Activated CD4-positive, alpha-beta T cell treated with anti-CD3 and anti-CD28 coated beads, Interleukin-2, Interleukin-6, amounts not matched to agents 100 ng/mL and 50 ng/mL, durations not matched to agents 16 hours and 8 hours (primary cell): ENCODE results near the gene MYO16.

Source experiments
- DNase-seq: peaks from one replicate; pipeline ENCODE4 v3.0.0-alpha.2; 2020

Gene MYO16

GRCh38 chr13:109139346-109139745 lies 509.9 kb downstream of the MYO16 start:
- DNase-seq: no peak

DNA sequence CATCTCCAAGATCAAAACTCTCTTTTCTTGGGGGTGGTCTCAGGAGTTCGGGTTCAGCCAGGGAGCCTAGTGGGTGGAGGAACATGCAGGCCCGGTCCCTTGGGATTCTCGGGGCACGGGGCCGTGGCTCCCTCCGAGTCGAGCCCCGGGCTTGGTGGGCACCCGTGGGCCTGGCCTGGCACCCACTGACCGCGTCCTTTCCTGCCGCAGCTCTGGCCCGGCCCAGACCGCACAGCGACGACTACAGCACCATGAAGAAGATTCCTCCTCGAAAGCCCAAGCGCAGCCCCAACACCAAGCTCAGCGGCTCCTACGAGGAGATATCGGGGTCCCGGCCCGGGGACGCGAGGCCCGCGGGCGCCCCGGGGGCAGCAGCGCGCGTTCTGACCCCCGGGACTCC lies 510.6 kb downstream of the MYO16 start:
- DNase-seq: no peak

- DNase-seq: no peak
Observed at GRCh38 chr13:109140479-109141349, 511.3 kb downstream of the MYO16 start.

- DNase-seq: no peak
Observed at GRCh38 chr13:109141706-109142105, 512.3 kb downstream of the MYO16 start.

DNA sequence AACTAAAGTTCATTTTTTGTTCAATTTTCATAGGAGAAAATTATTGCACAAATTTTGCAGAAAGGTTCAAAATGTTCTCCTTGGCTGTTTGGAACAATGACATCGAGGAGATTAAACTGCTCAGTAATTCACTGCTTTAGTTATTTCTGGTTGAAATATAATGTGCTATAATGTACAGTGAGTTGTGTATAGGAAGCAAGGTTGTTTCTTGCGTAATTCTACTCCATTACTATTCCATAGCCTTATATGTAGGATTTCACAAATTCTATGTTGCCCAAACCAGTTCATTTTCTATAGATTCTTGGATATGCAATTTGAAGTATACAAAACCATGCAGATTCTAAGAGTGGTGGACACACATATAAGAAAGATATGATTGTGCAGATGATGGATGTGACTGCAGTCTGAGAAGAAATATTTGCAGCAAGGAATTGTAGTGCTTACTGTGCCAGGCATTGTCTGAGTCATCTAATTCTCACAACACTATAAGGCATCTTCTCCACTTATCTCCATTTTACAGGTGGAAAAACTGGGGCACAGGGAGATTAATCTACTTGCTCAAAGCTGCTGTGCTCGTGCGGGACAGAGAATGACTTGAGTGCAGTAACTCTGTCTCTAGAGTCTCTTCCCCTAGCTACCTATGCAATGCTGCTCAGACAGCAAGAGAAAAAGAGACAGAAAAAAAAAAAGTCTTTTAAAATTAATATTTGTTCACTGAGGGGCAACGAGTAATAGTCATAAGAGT lies 515.5 kb downstream of the MYO16 start:
- no peak for DNase-seq

DNA sequence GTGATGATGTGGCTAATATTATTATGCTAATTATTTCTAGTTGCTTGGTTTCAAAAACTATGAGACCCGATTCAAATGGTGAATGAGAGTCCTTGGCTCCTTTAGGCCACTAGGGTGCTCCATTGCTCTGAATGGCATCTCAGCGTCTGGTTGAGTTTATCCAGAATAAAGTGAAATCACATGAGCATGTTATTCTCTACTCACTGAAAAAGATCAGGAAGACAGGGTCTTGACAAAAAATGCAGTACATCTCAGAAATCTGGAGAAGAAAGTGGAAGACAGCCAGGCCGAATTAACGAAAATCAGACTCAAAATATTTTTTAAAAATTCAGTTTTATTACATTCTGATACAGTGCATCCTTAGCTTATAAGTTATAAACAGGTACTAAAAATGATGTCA lies 516.2 kb downstream of the MYO16 start:
- peak; percentile 52 for DNase-seq

GRCh38 chr13:109146393-109146792 lies 517.0 kb downstream of the MYO16 start:
- DNase-seq: no peak

GRCh38 chr13:109146912-109147647 lies 517.7 kb downstream of the MYO16 start:
- DNase-seq: no peak

DNA sequence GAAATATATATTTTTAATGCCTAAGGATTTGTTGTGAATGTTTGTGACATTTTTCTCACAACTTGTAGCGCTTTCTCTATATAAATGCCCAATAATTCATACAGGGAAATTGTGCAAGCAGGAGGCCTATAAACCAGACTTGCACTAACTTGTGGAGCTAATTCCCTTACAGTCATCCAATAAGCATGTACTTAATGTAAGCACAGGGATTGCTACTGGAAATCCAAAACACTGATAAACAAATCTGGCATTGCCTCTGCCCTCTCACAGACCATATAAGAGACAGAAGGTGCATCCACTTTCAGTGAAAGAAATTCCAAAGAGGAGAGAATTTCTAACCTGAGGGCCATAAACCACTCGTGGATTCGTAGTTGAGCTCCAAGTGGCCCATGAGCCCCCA lies 518.8 kb downstream of the MYO16 start:
- DNase-seq: no peak

GRCh38 chr13:109150696-109151095 lies 521.3 kb downstream of the MYO16 start:
- DNase-seq: no peak

GRCh38 chr13:109151255-109151654 lies 521.8 kb downstream of the MYO16 start:
- no peak for DNase-seq

- DNase-seq: no peak
Observed at GRCh38 chr13:109151696-109152095, 522.3 kb downstream of the MYO16 start.

GRCh38 chr13:109152311-109152820 lies 523.0 kb downstream of the MYO16 start:
- no peak for DNase-seq

- no peak for DNase-seq
Observed at GRCh38 chr13:109152941-109153340, 523.5 kb downstream of the MYO16 start.

DNA sequence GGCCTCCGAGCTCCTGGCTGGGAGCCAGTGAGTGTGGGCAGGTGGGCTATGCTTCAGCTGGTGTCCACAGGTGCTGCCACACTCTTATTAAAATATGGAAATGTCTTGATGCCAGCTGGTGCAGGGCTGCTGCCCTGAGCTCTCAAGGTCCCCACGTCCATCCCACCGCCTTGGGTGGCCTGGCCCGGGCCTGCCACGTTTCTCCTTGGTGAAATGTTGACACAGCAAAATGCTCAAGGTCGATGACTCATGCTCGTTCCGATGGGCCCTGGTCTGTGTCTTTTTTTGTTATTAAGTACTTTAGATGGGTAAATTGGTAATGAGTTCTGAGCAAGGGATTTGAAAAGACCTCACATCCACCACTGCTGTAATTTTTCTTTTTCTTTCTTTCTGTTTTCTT lies 524.7 kb downstream of the MYO16 start:
- DNase-seq: no peak

DNA sequence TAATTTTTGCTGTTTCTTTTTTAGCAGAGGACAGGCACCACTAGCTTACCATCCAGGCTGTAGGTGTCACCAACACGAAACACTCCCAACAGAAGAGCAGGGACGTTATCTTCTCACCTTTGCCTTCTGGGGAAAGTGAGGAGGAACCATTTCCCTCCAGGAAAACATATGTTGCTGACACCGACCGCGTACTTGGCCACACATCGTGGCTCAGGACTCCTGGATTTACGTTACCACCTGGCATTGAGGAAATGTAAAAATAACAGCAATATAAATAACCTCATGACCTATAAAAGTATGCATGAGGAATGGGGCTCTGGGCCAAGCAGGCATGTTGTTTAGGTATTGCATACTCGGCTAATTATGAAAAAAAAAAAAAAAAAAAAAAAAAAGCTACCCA lies 525.1 kb downstream of the MYO16 start:
- DNase-seq: no peak

DNA sequence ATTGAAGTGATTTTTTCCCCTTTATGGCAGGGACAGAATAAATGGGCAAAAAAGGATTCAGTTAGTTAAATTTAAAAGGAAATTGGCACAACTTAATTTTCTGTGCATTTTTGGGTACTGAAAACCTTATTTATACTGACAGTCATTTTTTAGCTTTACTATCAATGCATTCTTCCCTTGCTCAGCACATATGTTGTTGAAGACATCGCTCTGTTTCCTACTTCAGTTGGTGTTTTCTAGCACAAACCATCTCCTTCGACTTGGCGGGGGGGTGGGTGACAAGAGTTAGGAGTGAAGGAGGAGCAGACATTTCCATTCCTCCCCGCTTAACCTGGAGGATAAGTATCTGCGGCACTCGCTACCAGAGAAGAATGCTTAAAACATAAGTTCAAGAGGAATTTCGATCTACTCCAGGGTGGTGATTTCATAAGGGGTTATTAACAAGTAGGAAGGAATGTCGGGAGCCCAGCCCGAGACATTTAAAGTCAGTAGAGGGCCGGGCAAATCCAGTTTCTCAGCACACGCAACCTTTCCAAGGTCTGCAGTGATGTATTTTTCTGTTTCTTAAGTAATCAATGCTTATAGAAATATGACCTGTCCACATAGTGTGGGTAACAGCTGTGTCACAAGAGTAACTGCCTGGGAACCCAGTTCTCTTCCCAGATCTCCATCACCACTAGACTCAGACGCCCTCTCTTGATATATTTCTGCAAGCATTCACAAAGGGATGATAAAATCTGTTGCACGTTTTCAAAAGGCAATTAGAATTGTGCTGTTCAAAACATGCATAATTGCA lies 525.8 kb downstream of the MYO16 start:
- DNase-seq: no peak

DNA sequence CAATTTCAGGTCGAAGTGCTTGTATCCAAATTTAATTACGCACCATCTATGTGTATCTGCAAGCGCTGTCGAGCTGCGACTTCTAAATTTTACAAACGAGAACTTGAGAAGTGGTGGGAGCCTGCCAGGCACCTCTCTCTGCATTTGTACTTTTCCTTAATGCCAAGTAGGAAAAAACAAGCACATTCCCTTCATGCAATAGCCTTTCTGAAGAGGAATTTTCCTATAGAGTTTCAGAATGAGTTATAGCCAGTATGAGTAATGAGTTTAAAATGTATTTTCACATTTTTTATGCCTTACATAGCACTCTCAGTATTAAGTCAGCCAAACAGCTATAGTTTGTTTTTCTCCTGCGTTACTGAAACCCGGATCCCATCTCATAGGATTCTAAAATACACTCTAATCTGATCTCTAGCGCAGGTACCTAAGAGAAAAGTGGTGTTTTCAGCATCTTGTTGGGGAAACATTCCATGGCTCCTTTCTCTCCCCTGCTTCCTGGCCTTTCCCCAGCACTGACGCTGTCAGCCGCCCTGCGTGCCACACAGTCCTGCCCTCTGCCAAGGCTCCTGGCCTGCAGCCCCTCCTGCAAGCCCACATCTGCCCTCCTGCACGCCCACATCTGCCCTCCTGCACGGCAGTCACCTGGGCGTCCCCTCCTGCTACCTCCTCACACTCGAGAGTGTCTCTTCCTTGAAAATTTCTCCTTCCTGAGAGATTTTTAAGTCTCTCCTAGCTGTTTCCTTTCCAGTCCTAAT lies 526.9 kb downstream of the MYO16 start:
- DNase-seq: peak; percentile 15

DNA sequence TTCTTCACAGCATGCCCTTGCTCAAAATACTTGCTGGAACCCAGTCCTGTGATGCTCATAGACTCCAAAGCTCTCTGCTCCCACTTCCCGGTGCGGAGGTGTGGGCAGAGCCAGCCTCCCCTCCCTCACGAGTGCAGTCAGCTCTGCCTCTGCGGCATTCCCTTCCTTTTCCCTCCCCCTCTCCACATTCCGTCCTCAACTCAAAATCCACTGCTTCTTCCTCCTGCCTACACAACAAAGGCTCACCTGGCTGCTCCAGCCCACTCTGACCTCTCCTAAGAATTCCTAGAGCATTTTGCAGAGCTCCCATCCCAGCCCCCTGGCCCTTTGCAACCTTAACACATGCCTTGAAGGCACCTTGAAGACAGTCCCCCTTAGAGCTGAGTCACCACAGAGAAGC lies 527.9 kb downstream of the MYO16 start:
- no peak for DNase-seq

- DNase-seq: no peak
Observed at GRCh38 chr13:109158383-109158782, 529.0 kb downstream of the MYO16 start.

DNA sequence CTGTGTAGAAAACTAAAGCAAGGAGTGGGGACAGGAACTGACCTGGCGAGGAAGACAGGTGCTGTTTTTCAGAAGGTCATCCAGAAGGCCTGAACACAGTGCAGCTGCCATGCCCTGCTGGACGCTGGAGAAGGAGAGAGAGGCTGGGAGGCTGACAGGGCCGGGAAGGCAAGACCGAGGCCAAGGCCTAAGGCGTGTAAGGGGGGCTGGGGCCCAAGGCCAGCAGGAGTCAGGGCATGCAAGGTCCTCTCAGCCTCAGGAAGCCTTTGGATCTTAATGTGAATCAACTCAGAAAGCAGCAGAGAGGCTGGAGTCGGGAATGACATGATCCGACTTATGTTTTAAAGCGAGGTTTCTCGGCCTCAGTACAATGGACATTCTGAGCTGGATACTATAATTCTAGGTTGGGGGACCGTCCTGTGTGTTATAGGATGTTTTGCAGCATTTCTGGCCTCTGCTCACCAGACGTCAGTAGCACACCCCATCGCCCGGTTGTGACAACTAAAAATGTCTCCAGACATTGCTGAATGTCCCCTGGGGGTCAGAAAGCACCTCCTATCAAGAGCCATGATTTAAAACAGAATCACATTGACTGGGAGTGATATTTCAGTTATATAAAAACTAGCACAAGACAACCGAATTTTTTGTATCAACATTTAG lies 530.4 kb downstream of the MYO16 start:
- DNase-seq: no peak
